Activated T-cell treated with anti-CD3 and anti-CD28 coated beads for 1 hour (primary cell): ENCODE results near the gene ACY1.

Experiments used
- DNase-seq: peaks from one replicate; pipeline ENCODE4 v3.0.0-alpha.2; 2020; ENCODE audit warnings: low read depth

ACY1 gene

DNA sequence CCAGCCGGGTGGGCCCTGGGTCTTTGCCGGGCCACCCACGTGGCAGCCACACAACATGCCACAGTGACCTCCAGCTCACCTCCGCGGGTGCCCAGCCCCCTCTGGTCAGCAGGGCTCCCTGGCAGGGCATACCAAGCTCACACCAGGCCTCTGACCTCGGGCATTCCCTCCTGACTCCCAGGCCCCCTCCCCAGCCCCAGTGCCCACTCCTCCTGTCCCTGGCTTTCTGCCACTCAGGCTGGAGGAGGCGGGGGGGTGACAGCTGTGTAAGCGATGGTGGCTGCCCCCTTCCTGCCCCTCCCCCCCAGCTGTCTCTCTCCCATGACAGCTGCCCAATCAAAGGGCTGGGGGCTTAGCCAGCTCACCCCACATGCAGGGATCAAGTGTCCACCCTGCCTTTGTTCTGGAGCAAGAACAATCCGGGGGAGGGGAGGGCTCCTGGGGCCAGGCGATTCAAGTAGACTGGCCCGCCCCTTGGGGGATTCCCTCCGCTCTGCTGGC is 19.3 kb upstream of the ACY1 start:
- no peak for DNase-seq

DNA sequence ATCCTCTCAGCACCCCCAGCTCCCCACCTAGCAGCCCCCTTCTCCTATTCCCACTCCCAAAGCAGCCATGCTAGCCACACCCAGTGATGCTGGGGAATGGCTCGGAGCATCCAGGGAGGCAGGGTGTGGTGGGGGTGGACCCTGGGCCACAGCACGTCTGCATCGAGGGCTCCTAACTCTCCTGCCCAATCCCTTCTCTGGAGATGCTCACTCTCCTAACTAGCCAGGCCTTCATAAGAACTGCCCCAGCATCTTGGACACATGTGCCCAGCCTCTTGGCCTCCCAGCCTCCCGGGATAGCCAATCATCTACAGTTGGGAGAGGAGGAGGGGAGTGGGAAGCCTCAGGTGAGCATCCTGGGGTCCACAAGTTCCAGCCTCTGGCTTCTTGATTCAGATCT is 18.8 kb upstream of the ACY1 start:
- no peak for DNase-seq

DNA sequence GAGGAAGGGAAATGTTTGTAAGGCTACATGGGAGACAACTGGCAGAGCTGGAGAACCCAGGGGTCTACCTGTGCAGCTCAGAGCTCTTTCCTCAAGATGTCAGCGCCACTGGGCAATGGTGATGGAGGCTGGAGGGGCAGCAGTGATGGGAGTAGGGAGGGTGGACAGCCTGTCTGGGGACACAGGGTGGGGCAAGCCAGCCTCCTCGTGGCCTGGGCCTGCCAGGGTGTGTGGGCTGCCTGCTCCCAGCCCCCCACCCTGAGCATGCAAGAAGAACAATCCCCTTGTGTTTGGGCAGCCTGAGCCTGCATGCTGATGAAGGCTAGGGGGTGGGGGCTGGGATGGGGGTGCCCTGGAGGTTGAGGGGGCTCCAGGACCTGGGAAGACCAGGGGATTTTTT is 17.3 kb upstream of the ACY1 start:
- no peak for DNase-seq

DNA sequence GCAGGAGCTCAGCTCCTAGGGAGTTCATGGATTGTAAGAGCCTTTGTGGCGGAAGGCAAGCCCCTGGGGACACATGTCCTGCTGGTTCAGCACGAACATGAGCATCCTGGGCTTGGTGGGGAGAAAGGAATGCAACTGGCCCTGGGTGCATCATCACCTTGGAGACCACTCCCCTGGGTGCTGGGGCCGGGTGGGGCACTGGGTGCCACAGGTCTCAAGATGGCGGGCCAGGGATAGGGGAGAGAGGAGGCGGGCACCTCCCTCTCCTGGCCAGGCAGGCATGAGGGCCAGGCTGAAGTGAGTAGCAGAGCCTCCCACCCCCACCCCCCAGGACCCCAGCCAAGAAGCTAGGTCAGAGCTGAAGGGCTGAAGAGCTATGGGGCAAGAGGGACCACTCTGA is 16.8 kb upstream of the ACY1 start:
- no peak for DNase-seq

DNA sequence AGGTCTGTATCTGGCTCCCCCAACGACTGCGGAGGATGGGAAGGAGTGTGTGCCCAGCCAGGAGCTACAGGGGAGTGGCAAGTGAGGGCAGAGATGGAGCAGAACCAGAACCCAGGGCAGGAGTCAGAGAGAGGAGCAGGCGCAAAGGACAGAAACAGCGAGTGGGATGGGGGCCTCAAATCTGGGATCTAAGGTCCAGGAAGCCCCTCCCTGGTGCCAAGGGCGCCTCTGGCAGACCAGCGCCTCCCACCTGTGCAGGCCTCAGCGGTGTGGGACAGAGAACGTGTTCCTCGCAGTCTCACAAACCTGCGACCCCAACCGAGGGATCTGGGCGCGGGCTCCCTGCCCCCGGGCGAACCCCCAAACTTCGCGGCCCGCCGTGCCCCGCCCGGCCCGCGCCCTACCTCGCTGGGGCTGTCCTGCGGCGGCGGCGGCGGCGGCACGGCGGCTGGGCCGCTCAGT is 16.4 kb upstream of the ACY1 start:
- no peak for DNase-seq

DNA sequence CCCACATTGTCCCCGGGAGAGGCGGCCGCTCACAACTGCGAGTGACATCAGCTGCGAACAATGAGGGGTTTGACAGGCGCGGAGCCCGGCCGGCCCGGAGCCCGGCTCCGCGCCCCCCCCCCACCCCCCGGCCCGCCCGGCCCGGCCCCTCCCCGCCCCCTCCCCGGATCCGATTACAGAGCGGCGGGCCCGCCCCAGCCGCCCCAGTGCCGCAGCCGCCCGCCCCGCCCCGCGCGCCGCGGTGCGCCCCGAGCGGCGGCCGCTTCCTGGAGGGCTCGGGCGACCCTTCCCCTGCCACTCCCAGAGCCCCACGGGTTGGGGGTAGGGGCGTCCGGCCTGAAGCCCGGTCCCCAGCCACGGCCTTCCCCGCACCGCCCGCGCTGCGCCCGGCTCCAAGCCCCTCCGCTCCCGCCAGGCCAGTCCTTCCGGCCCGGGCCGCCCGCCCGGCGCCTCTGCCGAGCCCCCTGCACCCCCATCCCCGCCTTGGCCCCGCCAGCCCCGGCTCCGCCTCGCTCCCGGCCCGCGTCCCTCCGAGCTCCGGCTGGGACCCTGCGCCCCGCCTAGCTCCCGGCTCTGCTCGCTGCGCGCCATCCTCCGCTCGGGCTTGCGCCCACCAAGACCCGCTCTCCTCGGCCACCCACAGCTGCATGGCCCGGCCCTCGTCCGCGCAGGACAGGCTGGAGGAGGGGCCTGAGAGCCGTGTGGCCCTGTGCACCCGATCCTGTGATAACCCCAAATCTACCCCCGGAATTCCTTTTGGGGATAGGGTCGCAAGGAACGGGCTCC is 15.8 kb upstream of the ACY1 start, which contains the start of gene PCBP4:
Gene PCBP4, minus strand, starts transcription at position 71 of the 786 bp plus-strand sequence. CDS start 6,214 bp downstream, outside the sequence.
- DNase-seq: no peak

DNA sequence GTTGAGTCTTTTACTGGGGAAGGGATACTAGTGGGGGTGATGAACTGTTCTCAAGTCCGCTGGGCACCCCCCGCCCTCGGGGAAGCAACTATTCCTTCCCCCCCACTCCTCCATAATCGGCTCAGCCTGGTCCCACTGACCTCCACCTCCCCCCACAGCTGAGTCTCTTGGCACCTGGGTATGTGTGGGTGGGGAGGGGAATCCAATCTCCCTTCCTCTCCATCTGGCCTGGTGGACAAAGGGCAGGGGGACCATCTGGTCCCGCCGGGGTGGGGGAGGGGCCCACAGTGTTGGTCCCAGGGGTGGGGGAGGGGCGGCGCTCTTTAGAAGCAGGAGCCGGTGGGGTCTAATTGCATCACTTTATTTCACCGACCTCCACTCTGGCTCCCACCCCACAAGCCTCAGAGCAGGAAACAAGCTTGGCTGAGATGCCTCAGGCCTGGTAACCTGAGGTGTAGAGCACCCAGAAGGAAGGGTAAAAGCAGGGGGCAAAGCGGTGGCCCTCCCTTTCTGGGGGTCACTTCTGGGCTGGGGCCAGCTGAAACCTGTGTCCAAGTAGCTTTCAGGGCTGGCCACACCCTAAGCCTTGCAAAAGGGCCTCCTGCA is 15.1 kb upstream of the ACY1 start:
- DNase-seq: no peak

DNA sequence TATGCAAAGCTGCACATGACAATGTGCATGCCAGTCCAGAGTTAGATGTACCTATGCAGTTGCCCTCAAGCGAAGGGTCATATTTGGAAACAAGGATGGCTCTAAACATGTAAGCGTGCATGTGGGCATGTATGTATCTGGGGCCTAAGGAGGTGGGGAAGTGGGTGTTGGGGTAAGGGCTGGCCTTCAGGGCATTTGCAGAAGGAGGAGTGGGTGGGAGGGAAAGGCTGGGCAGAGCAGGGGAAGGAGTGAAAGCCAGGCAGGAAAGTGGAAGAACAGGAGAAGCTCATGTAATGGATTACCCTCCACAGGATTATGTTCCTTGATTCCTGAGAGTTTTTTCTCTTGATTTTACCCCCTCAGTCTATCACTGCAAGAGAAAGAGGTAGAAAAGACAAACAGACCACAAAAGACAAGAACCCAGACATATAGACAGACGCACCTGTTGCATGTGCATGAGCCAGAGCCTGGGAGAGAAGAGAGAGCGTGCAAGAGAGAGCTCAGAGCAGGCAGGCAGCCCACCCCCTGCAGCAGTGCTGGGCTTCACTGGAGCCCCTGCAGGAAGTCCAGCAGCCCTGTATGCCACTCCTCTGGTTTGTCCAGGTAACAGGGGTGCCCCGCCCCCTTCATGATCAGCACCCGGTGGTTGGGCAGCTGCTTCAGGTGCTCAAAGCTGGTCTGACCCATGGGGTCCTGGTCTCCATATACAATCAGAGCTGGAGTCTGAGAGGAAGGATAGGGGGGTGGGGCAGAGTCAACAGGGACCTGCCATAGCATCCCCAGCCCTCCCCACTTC is 14.3 kb upstream of the ACY1 start:
- DNase-seq: no peak

DNA sequence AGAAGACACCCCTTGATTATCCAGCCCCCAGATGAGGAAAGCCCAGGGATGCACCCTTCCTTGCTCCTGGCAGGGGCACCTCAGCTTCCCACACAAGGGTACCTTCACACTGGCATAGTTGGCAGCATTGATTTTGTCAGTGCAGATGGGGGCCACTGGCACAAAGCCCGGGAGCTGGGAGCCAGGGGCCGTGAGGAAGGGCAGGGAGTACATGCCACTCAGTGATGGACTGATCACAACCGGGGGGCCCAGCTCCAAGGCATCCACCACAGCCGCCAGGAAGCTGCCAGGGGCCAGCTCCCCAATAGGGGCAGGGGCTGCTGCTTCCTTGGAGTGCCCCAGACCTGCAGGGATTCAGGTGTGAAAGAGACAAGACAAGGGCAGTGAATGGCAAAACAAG is 13.5 kb upstream of the ACY1 start:
- DNase-seq: no peak

DNA sequence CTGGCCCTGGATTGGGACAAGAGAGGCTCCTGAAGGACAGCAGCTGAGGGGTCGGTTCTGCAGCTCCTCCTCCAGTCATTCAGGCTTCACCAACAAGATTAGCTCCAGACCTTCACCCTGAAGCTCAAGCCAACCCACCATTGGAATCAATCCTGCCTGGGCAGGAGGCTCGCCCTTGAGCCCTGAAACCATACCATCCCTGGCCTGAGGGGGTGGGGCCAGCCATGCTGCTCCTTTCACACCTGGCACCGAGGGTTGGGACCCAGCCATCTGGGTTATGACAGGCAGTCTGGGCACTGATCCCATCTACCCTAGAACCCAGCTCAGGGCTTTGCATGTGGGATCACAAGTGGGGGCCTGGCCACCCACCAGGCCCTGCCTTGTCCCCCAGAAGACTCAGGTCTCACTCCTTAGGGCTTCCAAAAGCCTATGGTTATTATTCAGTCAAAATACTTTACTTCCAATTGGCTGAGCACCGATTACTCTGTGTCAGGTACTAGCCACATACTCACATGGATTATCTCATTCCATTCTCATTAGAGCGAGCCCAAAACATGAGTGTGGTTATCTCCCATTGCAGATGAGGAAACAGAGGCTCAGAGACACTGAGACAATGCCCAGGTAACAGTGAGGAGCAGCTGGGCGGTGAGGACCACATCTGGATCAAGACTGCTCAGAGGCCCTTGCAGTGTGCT is 12.6 kb upstream of the ACY1 start:
- DNase-seq: no peak

DNA sequence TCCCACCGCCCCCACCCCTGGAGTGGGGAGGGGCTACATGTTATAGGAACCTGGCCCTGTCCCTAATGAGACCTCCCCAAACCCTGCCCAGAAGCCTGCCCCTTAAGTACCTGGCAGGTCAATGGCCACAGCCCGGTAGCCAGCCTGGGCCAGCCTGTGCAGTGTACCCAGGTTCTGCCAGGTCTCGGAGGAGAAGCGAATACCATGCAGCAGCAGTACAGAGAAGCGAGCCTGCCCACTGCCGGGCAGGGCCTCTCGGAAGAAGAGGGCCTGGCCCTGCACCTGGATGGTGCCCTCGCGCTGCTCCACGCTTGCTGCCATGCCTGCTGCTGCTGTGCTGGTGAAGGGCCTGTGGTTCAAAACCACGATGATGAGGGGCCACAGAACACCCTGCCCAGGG is 12.0 kb upstream of the ACY1 start:
- no peak for DNase-seq

DNA sequence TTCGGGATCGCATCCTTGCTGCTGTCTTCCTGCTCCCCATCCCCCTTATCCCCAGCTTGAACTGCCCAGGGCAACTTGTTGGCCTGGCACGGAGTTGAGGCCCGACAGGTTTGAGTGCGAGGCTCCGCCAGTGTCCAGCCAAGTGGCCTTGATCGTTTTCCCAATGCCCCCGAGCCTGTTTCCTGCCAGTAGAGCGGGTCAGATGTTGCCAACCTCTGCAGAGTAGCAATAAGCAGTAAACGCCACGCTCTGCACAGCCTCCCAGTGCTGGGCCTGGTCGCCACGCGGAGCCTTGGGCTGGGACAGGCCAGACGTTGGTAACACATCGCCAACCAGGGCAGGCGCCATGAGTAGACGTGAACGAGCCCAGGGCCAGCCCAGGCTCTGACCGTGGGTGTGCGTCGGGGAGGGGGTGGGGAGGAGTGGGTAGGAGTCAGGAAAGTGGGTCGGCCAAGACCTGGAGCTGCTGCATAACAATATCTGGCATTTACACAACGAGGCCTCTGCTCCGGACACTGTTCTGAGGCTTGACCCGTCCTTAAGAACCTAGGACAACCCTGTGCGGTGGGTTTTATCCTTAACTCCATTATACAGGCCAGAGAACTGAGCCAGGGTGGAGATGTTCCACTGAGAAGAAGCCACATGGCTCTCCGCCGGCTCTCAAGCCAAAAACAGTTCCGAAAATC is 8.9 kb upstream of the ACY1 start:
- DNase-seq: no peak

DNA sequence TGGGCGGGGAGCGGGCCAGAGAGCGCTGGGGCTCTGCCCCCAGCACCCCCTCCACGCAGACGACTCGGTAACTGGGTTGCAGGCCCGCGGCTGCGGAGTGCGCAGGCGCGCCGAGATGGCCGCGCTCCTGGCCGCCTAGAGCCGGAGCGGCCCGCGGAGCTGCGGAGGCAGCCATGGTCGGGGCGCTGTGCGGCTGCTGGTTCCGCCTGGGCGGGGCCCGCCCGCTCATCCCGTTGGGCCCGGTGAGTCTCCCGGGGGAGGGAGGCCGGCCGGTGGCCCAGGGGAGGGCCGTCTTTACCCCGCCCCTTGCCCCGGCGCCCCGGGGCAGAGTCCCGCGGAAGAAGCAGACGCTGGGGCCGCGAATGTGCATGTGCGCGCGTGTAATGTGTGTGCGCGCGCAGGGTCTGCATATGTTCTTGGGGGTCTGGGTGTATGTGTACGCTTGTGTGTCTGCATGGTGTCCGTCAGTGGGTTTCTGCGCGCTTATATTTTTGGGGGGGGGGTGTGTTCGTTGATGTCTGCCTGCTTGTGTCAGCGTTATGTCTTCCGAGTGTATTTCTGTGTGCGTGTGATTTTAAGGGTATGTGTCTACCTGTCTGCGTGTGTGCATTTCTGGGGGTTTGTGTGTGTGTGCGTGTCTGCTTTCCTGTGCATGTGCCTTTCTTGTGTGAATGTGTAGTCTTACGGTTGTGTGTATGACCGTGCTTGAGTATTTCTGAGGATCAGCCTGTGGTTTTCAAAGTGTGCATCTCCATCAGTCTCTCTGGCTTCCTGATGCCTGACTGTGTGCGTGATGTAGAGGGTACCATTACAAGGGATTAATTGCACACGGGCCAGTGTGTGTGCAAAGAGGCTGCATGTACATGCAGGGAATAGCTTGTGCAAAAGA is 8.1 kb upstream of the ACY1 start, which contains the start of gene ABHD14A:
Gene ABHD14A, plus strand, starts transcription at position 102 of the 889 bp plus-strand sequence. Its CDS starts 72 bp downstream, at position 174.
- peak; percentile 54 for DNase-seq

DNA sequence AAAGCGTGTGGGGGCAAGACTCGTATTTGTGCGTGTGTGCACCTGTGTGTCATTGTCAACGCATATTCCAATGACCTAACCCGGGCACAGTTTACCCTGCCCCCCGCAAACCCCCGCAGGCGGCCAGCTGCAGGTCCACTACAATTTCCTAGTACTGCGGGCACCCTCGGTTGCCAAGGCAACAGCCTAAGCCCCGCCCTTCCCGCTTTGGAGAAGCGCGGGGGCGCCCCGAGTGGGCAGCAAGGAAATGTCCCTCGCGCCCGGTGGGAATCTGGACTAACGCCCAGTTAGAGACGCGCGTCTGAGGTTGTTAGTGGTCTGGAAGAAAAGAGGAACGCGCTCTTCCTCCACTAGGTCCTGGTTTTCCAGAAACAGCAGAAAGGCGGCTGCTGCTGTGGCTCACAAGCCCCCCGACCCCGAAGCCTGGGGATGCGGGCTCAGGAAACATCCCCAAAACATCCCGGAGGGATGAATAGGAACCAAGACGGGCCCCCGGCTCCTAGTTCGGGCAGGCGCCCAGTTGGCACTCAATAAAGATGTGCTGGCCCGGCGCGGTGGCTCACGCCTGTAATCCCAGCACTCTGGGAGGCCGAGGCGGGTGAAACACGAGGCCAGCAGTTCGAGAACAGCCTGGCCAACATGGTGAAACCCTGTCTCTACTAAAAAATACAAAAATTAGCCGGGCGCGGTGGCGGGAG is 7.3 kb upstream of the ACY1 start:
- DNase-seq: no peak

DNA sequence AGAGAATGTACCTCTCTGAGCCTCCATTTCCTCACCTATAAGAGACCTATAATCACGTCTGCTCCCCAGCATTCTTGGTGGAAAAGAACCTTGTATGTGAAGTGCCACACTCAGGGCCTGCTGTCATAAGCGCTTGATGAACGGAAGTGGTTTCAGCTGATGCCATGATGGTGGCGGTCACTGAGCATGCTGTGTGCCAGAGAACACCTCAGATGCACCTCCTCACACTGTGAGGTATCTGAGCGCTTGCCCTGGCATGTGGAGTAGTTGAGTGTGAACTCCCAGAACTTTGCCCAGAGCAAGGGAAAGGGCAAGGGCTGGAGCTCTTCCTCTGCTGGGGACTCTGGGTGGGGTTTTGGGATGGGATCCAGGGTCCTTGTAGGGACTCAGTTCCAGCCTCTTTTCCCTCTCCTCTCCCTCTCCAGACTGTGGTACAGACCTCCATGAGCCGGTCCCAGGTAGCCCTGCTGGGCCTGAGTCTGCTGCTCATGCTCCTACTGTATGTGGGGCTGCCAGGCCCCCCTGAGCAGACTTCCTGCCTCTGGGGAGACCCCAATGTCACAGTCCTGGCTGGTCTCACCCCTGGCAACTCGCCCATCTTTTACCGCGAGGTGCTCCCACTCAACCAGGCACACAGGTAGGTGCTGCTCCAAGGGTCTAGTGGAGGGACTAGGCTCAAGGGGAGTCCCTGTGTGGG is 5.7 kb upstream of the ACY1 start:
- DNase-seq: no peak

DNA sequence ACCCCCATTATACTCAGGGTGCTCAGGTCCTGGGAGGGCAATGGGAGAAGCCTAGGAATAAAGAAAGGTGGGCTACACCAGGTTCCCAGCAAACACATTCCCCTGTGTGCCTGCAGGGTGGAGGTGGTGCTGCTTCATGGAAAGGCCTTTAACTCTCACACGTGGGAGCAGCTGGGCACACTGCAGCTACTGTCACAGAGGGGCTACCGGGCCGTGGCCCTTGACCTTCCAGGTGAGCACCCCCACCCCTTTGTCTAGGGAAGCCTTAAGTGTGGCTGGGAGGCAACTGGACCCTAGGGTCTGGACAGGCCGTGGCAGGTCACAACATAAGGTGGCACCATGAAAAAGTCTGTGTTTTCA is 5.2 kb upstream of the ACY1 start:
- no peak for DNase-seq

DNA sequence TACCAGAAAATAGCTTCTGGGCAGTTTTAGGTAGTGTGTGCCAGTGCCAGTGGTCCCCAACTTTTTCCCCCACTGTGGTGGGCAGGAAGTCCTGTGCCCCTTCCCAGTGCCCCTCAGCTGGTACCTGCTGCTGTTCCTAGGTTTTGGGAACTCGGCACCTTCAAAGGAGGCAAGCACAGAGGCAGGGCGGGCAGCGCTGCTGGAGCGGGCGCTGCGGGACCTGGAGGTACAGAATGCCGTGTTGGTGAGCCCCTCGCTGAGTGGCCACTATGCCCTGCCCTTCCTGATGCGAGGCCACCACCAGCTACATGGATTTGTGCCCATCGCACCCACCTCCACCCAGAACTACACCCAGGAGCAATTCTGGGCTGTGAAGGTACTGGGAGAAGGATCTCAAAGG is 3.1 kb upstream of the ACY1 start:
- DNase-seq: no peak

DNA sequence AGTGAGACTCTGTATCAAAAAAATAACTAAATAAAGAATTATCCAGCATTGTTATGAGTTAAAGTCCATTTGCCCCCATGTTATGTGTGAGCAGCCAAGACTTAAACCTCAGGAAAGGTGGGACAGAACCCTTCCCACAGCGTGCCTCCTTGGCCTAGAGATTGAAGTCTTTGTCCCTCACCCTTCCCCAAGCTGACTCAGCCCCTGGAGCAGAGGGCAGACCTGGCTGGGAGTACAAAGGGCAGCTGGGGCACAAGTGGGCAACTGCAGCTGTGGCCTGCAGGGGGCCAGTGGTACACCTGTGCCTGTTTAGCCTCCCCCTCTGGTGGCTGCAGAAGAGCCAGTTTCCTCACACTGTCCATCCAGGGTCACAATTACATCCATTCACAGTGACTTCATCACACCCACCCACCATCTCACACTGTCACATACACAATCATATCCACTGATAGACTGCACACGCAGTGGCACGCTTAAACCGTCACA is 940 bp upstream of the ACY1 start:
- DNase-seq: no peak
